Germinal center (tissue), 1 donor: ENCODE results near the gene AMBN.
"Not testable (repeated sequence)": the region's sequence is repeated elsewhere in the genome, so short reads cannot be mapped to it uniquely, and the experiment has no call there.

ENCODE experiments used
- DNase-seq: peaks from one replicate; pipeline ENCODE4 v3.0.0; 2012; ENCODE audit warnings: mixed read lengths, low spot score

Gene AMBN

DNA sequence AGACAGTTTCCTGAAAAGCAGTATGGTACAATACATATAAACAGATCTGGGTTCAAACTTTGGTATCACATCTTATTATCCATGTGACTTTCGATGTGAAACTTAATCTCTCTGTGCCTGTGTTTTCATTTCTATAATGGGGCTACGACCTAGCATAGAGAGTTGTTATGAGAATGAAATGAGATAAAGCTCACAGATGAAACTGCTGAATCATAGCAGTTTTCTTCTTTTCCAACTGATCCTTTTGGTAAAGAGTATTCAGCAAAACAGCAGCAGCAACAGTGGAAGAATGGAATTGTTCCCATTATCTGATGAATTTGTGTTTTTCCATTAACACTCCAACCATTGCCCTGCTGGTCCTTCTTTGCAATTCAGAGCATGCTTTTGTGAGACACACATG, 16.3 kb downstream of the AMBN start:
- DNase-seq, result no peak

DNA sequence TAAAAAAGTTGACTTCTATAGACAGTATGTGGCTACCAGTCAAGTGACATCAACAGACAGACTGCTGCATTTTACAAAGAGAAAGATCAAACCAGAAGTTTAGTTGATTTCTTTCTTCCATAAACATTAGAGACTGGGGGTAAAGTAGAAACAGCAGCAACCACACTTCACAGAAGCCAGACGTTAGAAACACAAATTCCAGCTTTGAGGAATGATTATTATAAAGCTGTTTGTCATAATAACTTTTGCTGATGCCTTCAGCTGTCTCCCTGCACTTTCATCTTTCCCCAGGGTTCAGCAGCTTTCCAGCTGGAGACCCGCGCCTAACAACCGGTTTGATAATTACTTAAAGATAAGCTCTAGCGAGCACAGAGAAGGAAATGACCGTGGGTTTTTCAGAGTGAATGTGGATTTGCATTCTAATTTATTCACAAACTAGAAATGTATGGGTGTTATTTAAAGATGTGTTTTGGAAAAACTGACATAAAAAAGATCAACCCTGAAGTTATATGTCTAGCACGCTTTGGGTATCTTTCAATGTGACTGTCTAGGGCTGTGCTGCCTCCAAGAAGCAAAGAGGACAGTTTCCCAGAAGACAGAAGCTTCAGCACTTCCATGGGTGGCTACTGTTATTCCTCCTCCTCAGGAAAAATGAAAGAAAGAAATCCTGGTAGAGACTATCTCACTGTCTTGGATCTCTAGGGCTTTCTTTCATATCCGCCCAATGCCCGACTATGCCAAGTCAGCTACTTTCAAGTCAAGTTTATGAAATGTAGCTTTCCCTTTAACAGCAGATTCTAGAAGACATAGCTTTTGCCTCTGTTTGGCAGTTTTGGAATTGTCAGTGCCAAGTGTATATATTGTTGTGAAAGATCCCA, 21.5 kb downstream of the AMBN start:
- DNase-seq, result peak; percentile 8

DNA sequence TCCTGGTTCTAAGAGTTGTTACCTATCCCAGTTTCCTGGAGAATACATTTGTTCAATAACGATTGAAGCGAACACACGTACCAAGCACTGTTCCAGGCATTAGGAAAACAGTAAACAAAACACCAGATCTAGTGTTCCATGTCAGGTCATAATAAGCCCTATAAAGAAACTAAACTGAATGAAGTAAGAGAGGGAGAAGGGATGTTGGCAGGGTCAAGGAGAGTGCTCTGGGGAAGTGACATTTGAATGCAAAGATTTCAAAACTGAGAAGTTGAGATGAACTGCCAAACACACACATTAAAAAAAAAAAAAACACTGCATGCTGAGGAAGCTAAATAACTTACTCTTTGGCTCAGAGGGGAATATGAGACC, 22.1 kb downstream of the AMBN start:
- DNase-seq, result no peak

DNA sequence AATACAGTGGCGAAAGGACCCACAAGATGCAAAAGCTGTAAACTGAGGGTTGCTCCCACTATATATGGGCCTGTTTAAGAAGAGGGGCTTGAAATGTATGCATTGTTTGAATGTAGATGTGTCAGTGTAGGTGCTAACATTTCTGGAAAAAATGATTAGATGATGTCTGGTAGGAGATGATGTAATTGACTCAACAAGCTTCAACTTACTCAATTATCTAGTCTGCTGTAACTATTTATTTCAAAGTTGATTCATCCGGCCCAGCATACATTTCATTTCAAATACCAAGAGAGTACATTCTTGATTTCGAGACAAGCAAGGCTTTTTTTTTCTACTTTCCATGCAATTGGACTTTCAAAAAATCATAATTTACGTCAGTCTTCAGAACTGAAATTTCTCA, 27.2 kb downstream of the AMBN start:
- DNase-seq, result no peak

DNA sequence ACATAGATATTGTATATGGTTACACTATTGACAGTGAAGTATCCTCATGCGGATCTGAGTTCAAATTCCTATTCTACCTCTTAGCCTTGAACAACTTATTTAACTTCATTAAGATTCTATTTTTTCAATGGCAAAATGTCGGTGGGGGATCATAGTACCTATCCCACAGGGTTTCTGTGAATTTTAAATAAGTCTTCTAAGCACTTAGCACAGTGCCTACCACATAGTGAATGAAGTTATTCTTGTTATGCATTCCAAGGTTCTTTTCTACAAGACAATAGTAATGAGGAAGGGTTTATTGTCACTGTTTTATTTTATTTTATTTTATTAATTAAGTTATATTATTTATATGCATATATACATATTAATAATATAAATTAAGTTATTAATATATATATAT, 27.7 kb downstream of the AMBN start:
- DNase-seq, result no peak

DNA sequence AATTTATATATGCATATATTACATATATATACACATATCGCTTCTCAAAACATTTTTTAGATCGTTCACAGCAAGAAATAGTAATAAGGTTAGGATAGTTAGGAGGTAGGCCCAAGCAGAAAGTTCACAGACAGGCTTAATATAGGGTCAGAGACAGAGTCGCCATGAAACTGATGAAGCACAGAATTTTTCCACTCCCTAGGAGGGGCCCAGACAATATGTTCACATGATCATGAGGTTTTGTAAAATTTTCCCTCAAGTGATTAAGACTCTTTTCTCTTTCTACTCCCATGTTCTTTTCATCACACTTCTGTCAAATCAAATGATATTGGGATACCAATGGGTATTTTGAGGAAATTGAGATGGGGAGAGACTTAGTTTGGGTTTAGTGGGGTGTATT, 31.3 kb downstream of the AMBN start:
- no peak for DNase-seq

DNA sequence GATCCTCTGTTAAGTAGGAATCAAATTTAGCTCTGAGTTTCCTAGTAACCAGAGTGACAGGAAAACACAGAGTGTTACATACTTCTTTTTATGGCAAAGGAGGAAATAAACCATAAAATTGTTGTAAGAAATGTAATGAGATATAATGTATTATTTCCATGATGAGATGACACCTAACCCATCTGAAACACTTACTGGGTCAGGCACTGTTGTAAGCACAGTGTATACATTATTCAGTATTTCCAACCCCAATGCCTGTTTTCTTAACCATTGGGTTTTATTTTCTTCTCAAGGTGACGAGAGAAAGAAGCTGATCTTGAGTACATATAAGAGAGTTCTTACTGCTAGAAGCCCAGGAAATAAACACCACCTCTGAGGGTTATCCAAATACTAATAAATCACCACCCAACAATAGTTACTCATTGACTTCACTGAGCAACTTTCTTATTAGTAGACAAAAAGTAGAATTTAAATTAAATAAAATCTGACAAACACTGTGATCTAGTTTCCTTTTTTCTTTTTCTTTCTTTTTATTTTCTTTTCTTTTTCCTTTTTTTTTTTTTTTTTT, 32.3 kb downstream of the AMBN start:
- DNase-seq, result no peak

DNA sequence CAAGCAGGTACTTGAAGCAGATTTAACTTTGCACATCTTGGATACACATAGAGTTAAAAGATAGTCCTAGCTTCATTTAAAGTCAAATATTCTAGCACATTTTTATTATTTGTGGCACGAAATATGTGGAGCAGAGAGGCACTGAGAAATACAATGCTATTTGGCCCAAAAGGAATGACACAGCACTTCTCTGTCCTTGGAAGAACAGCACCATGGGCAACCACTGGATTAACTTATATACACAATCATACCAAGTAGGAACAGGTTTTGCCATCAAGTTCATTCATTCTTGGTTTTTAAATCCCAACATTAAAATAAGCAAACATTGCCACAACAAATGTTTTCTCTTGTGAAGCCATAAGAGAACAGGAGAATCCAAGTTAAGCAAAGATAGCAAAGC, 35.6 kb downstream of the AMBN start:
- DNase-seq, result no peak

DNA sequence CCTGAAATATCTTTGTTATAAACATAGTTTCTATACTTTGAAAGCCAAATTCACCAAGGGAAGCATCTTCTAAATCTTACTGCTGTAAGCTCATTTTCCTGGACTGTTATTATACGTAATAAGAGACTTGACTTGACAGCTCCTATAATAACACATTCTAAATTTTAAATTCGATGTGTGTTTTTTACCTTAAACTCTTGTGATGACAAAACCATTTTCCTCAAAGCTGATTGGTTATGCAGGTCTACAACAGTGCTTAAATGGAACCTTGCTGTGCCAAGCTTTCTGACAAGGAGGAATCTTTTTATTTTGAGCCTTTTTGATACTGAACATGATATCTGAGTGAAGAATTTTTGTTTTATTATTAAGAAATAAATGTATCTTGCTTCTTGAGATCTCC, 36.4 kb downstream of the AMBN start, which contains the start of gene ENAM:
Gene ENAM (plus strand): TSS at position 301 of the 400 bp plus-strand sequence. CDS start 757 bp downstream, outside the sequence.
- no peak for DNase-seq

DNA sequence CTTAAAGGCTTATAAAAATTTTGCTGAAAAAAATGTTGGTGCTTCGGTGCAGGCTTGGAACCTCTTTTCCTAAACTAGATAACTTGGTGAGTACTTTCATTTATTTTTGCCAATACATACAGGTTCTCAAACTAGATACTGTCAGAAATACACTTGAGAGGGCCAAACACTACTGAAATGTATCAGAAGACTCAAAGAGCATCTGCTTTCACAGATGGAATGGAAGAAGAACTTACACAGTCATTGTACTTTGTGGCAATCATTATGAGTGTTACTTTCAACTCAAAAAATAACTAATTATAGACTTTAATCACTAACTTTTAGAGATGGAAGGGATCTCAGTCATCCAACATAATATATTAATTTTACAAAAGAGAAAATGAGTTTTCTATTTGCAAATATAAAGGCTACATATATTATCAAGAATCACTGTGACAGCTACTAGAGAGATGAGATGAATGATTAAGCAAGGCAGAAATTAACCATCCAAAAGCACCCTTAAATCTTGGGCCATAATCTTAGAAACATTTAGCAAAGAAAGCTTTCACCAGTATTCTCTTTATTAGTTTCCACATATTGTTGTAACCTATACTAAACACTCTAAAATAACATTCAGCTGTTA, 37.5 kb downstream of the AMBN start:
- DNase-seq, result no peak

DNA sequence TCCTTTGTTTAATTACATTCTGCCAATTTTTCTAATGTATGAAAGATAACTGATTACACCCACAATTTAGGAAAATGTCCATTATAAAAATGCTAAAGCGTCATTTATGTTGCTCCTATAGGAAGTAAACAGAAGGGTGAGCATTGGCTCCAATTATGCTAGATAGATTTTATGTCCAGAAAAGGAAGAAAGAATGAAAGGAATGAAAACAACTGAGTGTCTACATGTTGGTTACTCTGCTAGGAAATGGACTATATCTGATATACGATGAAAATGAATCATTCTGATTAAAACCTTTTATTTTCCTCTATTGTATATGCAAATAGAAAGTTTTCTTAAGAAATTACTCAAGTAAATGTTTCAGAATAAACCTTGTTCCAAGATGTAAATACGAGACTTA, 38.1 kb downstream of the AMBN start:
- DNase-seq, result no peak

DNA sequence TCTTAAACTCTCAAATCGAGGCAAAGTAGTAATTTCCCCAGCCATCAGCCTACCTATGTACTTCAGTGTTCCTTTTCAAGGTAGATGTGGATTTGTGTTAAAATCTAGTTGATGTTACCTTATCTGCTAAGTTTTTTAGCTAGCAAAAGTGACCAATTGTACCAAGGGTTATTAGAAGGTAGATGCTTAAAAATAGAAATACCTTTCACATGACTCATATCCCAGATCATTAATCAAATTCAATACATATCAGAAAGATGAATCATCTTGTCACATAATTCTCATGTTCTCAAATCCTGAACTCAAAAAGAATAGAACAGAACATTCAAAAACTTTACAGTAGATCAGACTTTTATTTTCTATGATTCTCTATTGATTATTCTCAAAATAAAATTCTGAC, 40.0 kb downstream of the AMBN start:
- DNase-seq, result no peak

DNA sequence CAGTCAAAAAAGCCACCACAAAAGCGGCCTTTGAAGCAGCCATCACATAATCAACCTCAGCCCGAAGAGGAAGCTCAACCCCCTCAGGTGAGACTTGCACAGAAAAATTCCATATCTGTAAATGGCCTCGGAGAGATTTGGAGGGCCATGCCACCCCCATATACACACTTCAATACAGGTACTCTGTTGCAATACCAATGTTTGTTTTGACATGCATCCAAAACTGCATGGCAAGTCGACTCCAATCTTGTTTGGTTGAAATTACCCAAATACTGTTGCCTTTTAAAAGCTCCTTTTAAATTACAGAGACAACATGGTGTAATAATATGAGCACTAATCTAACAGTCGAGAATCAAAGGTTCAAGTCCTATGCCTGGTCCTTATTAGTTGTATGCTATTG, 42.4 kb downstream of the AMBN start:
- no peak for DNase-seq

DNA sequence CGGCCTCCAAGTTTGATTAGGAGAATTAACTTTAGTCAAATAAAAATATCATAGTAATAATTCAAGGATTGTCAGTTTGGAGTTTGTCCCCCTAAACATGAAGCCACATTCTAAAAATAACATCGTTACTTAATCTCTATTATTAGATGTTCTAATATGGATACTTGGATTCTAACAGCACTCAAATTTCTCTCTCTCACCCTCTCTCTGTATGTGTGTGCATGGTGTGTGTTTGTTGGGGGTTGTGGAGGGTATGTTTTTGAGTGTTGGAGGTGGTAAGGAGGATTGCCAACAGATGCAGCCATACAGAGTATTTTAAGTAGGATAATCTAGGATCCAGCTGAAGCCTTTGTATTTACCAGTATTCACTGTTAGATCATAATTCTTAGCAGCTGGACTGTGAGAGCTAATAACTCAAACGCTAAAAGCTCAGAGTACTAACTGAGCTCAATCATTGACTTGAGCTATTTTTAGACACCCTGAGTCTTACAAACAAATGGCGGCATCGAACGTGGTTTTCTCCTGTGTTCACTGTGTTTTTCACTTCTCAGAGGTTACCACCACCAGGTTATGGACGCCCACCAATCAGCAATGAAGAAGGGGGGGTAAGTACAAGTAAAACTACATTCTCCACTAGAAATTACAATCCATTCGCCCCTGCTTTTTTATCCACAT, 45.3 kb downstream of the AMBN start:
- no peak for DNase-seq

DNA sequence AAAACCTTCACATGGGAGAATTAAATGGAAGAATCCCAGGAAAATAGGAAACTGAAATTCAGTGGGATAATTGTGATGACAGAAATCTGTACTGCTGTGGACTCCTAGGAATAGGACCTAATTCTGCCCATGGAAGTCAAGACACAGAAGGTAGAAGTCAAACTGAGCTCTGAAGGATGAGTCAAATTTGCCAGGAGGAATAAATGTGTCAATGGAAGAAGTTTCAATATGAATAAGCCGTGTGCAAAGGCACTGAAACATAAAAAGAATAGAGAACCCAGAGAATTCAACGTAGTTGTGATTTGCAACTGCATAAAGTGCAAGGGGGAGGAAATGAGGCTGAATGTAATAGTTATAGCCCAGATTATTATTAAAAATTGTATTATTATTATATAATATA, 48.1 kb downstream of the AMBN start:
- no peak for DNase-seq

DNA sequence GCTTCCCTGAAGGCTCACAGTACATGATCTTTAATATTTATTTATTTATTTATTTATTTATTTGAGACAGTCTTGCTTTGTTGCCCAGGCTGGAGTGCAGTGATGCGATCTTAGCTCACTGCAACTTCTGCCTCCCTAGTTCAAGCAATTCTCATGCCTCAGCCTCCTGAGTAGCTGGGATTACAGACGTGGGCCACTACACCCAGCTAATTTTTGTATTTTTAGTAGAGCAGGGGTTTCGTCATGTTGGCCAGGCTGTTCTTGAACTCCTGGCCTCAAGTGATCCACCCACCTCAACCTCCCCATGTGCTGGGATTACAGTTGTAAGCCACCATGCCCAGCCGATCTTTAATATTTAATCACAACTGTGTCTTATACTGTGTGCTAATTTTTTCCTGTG, 58.7 kb downstream of the AMBN start:
- not testable (repeated sequence) for DNase-seq

DNA sequence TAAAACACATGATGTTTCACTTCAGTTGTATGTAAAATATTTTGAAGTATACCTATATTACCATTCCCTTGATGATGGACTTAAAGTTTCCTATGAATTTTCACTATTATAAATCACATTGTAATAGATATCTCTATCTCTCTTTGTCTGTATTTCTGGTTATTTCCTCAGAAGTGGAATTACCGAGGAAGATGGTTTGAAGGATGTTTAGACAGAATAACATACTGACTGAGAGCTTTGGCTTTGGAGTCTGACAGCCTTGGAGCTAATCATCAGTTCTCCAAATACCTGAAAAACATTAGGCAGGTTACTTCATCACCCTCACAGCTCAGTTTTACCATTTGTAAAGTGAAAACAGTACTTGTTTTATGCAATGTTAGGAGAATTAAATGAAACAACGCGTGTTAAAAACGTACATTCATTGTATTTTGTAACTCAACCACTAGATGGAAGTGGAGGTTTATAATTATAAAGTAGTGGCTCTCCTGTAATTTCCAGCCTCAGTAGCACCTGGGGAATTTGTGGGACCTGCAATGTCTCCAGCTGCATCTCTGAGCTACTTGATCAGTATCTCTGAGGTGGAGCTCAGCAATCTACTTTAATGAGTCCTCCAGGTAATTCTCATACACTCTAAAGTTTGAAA, 59.9 kb downstream of the AMBN start:
- peak; percentile 37 for DNase-seq

DNA sequence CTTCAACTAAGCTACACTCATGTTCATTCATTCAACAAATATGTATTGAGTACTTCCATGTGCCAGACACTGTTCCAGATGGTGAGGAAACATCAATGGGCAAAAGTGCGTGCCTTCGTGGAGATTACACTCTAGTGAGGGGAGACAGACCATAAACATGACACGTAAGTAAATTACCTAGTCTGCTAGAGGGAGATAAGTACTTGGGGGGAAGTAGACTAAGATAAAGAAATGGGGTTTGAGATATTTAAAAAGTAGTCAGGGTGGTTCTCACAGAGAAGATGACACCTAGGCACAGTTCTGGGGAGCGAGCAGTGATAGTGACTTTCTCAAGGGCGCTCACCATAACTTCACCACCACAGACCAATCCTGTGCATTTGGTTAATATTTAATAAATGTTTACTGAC, 62.6 kb downstream of the AMBN start:
- DNase-seq, result no peak
